ENCODE measurements around the gene FAM181A.

GRCh38 chr14:93975791-93976476, 48.8 kb downstream of the FAM181A start:
- TF ChIP-seq, protein P1, sequence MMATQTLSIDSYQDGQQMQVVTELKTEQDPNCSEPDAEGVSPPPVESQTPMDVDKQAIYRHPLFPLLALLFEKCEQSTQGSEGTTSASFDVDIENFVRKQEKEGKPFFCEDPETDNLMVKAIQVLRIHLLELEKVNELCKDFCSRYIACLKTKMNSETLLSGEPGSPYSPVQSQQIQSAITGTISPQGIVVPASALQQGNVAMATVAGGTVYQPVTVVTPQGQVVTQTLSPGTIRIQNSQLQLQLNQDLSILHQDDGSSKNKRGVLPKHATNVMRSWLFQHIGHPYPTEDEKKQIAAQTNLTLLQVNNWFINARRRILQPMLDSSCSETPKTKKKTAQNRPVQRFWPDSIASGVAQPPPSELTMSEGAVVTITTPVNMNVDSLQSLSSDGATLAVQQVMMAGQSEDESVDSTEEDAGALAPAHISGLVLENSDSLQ (IDR thresholded peaks at IDR 0.05), result no peak
- TF ChIP-seq FOXK2 (IDR thresholded peaks at IDR 0.05) (no peak), SP1 (IDR thresholded peaks at IDR 0.05) (no peak), SUZ12 (IDR thresholded peaks at IDR 0.05) (no peak), ZNF384 (IDR thresholded peaks at IDR 0.05) (no peak), ARNT (IDR thresholded peaks at IDR 0.05) (no peak), FOXM1 (IDR thresholded peaks at IDR 0.05; ENCODE audit: borderline replicate concordance) (no peak), BHLHE40 (IDR thresholded peaks at IDR 0.05; ENCODE audit: borderline replicate concordance) (no peak), ELF4 (IDR thresholded peaks at IDR 0.05) (no peak), CTBP1 (IDR thresholded peaks at IDR 0.05; ENCODE audit: borderline replicate concordance) (no peak)
